ENCODE measurements around the gene KCNMB1.

GRCh38 chr5:170332058-170332457, 57.1 kb downstream of the KCNMB1 start:
- TF ChIP-seq, protein P1, sequence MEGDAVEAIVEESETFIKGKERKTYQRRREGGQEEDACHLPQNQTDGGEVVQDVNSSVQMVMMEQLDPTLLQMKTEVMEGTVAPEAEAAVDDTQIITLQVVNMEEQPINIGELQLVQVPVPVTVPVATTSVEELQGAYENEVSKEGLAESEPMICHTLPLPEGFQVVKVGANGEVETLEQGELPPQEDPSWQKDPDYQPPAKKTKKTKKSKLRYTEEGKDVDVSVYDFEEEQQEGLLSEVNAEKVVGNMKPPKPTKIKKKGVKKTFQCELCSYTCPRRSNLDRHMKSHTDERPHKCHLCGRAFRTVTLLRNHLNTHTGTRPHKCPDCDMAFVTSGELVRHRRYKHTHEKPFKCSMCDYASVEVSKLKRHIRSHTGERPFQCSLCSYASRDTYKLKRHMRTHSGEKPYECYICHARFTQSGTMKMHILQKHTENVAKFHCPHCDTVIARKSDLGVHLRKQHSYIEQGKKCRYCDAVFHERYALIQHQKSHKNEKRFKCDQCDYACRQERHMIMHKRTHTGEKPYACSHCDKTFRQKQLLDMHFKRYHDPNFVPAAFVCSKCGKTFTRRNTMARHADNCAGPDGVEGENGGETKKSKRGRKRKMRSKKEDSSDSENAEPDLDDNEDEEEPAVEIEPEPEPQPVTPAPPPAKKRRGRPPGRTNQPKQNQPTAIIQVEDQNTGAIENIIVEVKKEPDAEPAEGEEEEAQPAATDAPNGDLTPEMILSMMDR (IDR thresholded peaks at IDR 0.05): no peak
- no peak for TF ChIP-seq POLR2A (IDR thresholded peaks at IDR 0.05)
- TF ChIP-seq POLR2AphosphoS5 (IDR thresholded peaks at IDR 0.05; ENCODE audit: insufficient read depth in 1 of 2, low read depth in 1 of 2): no peak
